ENCODE results near the gene RAB3D.

Gene RAB3D

DNA sequence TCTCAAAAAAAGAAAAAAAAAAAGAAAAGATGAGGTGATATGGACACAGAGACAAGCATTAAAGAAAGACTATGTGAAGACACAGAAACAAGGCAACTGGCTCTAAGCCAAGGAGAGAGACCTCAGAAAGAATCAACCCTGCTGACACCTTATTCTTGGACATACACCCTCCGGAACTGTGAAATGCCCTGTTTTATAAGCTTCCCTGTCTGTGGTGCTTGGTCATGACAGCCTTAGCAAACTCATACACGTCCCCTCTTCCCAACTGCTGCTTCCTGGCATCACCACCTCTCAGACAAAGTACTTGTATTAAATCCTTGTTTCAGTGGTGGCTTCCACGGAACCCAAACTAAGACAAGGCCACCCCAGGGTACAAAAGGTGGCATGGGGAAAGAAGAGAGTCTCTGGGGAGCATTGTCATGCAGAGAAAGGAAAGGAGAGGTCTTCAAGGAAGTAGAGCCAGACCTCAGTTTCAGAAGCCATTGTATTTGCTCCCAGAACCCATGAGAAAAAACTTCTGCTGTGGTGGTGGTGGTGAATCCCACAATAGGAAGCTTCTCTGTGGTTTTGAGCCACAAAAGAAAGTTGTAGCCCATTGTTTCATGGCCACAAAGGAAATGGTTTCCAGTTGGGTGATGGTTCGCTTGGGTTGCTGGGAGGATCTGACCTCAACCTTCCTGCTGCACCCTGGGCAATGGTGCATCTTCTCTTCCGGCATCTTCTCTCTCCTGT, 59.8 kb downstream of the RAB3D start:
- Histone ChIP-seq H3K27me3 (ENCODE audit: low read length) (no peaks in the 10 kb centered on the region), H3K4me3 (ENCODE audit: insufficient read depth, low read length, poor library complexity, severe bottlenecking) (no peak overlapping the region), H2AFZ (ENCODE audit: low read depth, low read length, severe bottlenecking) (no peak overlapping the region), H3K36me3 (ENCODE audit: low read length) (no peaks in the 10 kb centered on the region), H3F3A (ENCODE audit: insufficient read depth) (no peaks in the 10 kb centered on the region), H4K20me1 (ENCODE audit: low read depth, low read length) (no peaks in the 10 kb centered on the region), H3K27ac (ENCODE audit: low read depth, low read length) (no peak overlapping the region), H3K9me2 (replicated peaks; ENCODE audit: insufficient read depth, low read length) (no peaks in the 10 kb centered on the region), H3K4me2 (ENCODE audit: low read depth, low read length, poor library complexity, severe bottlenecking) (no peak overlapping the region), H3K9ac (ENCODE audit: low read length) (no peak overlapping the region), H3K79me2 (ENCODE audit: insufficient read depth, low read length) (no peaks in the 10 kb centered on the region), H3K9me3 (ENCODE audit: insufficient read depth, low read length) (no peaks in the 10 kb centered on the region)
- no peak for TF ChIP-seq EZH2phosphoT487 (conservative IDR thresholded peaks at IDR 0.05; ENCODE audit: low read length)
- TF ChIP-seq, protein P1, sequence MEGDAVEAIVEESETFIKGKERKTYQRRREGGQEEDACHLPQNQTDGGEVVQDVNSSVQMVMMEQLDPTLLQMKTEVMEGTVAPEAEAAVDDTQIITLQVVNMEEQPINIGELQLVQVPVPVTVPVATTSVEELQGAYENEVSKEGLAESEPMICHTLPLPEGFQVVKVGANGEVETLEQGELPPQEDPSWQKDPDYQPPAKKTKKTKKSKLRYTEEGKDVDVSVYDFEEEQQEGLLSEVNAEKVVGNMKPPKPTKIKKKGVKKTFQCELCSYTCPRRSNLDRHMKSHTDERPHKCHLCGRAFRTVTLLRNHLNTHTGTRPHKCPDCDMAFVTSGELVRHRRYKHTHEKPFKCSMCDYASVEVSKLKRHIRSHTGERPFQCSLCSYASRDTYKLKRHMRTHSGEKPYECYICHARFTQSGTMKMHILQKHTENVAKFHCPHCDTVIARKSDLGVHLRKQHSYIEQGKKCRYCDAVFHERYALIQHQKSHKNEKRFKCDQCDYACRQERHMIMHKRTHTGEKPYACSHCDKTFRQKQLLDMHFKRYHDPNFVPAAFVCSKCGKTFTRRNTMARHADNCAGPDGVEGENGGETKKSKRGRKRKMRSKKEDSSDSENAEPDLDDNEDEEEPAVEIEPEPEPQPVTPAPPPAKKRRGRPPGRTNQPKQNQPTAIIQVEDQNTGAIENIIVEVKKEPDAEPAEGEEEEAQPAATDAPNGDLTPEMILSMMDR (IDR thresholded peaks at IDR 0.05; ENCODE audit: insufficient read depth, low read length, poor library complexity, severe bottlenecking) = no peak

DNA sequence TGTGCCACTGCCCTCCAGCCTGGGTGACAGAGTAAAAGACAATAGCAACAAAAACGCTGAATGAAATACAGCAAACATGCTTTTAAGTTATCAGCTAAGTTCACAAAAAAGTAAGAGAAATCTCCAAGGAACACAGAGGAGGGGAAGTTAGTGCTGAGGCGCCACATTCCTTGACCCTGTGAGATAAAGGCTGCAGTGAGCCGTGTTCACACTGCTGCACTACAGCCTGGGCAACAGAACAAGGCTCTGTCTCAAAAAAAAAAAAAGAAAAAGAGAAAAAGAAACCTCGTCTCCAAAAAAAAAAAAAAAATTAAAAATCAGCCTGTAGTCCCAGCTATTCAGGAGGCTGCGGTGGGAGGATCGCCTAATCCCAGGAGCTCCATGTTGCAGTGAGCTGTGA, 60.8 kb downstream of the RAB3D start:
- Histone ChIP-seq H3K27ac (ENCODE audit: low read depth, low read length) (no peak overlapping the region), H2AFZ (ENCODE audit: low read depth, low read length, severe bottlenecking) (no peak overlapping the region), H3K4me2 (ENCODE audit: low read depth, low read length, poor library complexity, severe bottlenecking) (no peak overlapping the region), H3K4me3 (ENCODE audit: insufficient read depth, low read length, poor library complexity, severe bottlenecking) (no peak overlapping the region), H3K27me3 (ENCODE audit: low read length) (no peaks in the 10 kb centered on the region), H3K9me2 (replicated peaks; ENCODE audit: insufficient read depth, low read length) (no peaks in the 10 kb centered on the region), H3F3A (ENCODE audit: insufficient read depth) (no peaks in the 10 kb centered on the region), H3K79me2 (ENCODE audit: insufficient read depth, low read length) (no peaks in the 10 kb centered on the region), H3K9me3 (ENCODE audit: insufficient read depth, low read length) (no peaks in the 10 kb centered on the region), H3K36me3 (ENCODE audit: low read length) (no peaks in the 10 kb centered on the region), H3K9ac (ENCODE audit: low read length) (no peak overlapping the region), H4K20me1 (ENCODE audit: low read depth, low read length) (no peaks in the 10 kb centered on the region)
- TF ChIP-seq, protein P1 (IDR thresholded peaks at IDR 0.05; ENCODE audit: insufficient read depth, low read length, poor library complexity, severe bottlenecking) = no peak
- no peak for TF ChIP-seq EZH2phosphoT487 (conservative IDR thresholded peaks at IDR 0.05; ENCODE audit: low read length)

DNA sequence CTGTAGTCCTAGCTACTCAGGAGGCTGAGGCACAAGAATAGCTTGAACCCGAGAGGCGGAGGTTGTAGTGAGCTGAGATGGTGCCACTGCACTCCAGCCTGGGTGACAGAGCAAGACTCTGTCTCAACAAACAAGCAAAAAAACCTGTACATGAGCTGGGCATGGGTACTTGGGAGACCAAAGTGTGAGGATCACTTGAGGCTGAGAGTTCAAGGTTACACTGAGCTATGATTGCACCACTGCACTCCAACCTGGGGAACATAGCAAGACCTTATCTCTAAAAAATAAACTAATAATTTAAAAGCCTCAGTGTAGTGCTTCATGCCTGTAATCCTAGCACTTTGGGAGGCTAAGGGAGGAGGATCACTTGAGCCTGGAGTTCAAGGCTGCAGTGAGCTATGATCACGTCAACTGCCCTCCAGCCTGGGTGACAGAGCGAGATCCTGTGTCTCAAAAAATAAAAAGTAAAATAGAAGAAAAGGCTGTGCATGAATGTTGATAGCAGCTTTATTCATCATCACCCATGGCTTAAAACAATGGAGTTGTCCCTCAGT, 64.8 kb downstream of the RAB3D start:
- H3K27me3 ChIP-seq (ENCODE audit: low read length) = no peaks in the 10 kb centered on the region

More for the DNA sequence above, 64.8 kb downstream of the RAB3D start:
- Histone ChIP-seq H3F3A (ENCODE audit: insufficient read depth) (no peaks in the 10 kb centered on the region), H2AFZ (ENCODE audit: low read depth, low read length, severe bottlenecking) (no peak overlapping the region), H3K4me2 (ENCODE audit: low read depth, low read length, poor library complexity, severe bottlenecking) (no peak overlapping the region), H3K9ac (ENCODE audit: low read length) (no peak overlapping the region), H4K20me1 (ENCODE audit: low read depth, low read length) (no peaks in the 10 kb centered on the region), H3K9me2 (replicated peaks; ENCODE audit: insufficient read depth, low read length) (no peaks in the 10 kb centered on the region), H3K9me3 (ENCODE audit: insufficient read depth, low read length) (no peaks in the 10 kb centered on the region), H3K27ac (ENCODE audit: low read depth, low read length) (no peak overlapping the region), H3K4me3 (ENCODE audit: insufficient read depth, low read length, poor library complexity, severe bottlenecking) (no peak overlapping the region), H3K79me2 (ENCODE audit: insufficient read depth, low read length) (no peaks in the 10 kb centered on the region), H3K36me3 (ENCODE audit: low read length) (no peaks in the 10 kb centered on the region)
- TF ChIP-seq, protein P1 (IDR thresholded peaks at IDR 0.05; ENCODE audit: insufficient read depth, low read length, poor library complexity, severe bottlenecking) = no peak
- no peak for TF ChIP-seq EZH2phosphoT487 (conservative IDR thresholded peaks at IDR 0.05; ENCODE audit: low read length)

All from SU-DHL-6 (cell line).